ENCODE results near the gene RECK.

DNA sequence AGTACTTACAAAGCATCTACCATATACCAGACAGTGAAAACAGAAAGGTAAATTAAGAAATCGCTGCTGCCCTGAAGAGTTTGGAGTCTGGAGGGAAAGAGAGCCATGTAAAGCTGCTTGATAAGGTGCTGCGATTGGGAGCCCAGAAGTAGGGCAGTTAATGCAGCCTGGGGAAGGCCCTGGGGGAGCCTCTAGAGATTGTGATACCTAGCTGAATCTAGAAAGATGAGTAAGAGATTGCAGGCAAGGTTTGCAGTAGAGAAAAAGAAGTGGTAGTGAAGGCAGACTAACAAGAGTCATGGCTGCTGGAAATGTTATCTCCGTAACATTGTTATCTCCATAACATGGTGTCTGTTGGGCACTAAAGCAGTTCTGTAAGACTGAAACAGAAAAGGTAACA is 75.8 kb downstream of the RECK start:
- TF ChIP-seq, protein P1, sequence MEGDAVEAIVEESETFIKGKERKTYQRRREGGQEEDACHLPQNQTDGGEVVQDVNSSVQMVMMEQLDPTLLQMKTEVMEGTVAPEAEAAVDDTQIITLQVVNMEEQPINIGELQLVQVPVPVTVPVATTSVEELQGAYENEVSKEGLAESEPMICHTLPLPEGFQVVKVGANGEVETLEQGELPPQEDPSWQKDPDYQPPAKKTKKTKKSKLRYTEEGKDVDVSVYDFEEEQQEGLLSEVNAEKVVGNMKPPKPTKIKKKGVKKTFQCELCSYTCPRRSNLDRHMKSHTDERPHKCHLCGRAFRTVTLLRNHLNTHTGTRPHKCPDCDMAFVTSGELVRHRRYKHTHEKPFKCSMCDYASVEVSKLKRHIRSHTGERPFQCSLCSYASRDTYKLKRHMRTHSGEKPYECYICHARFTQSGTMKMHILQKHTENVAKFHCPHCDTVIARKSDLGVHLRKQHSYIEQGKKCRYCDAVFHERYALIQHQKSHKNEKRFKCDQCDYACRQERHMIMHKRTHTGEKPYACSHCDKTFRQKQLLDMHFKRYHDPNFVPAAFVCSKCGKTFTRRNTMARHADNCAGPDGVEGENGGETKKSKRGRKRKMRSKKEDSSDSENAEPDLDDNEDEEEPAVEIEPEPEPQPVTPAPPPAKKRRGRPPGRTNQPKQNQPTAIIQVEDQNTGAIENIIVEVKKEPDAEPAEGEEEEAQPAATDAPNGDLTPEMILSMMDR (IDR thresholded peaks at IDR 0.05; ENCODE audit: low read length) = no peak
- TF ChIP-seq EZH2 (optimal IDR thresholded peaks at IDR 0.05; ENCODE audit: low read depth, low read length) (no peak), EZH2phosphoT487 (IDR thresholded peaks at IDR 0.05; ENCODE audit: low read length) (no peak)

Measured in MM.1S (cell line).